Middle frontal gyrus (tissue), 1 donor: ENCODE results near the gene CASP14.
"Not testable (repeated sequence)": the region's sequence is repeated elsewhere in the genome, so short reads cannot be mapped to it uniquely, and the experiment has no call there.

Source experiments
- DNase-seq: peaks from one replicate; pipeline ENCODE4 v3.0.0-alpha.2; 2015; ENCODE audit warnings: low spot score; ENCODE audit errors: extremely low spot score

Gene CASP14

DNA sequence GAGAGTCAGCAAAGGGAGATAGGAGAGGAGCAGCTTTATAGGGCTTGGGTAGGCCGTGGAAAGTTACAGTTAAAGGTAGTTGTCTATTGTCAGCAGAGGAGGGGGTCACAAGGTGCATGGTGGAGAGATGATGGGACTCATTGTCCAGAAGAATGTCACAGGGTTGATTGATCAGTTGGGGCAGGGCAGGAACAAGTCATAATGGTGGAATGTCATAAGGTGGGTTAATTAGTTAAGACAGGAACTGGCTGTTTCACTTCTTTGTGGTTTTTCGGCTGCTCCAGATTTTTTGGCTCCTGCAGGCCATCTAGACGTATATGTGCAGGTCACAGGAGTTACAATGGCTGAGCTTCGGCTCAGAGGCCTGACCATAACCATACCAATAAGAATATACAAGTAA, 21.1 kb downstream of the CASP14 start:
- DNase-seq: not testable (repeated sequence)

DNA sequence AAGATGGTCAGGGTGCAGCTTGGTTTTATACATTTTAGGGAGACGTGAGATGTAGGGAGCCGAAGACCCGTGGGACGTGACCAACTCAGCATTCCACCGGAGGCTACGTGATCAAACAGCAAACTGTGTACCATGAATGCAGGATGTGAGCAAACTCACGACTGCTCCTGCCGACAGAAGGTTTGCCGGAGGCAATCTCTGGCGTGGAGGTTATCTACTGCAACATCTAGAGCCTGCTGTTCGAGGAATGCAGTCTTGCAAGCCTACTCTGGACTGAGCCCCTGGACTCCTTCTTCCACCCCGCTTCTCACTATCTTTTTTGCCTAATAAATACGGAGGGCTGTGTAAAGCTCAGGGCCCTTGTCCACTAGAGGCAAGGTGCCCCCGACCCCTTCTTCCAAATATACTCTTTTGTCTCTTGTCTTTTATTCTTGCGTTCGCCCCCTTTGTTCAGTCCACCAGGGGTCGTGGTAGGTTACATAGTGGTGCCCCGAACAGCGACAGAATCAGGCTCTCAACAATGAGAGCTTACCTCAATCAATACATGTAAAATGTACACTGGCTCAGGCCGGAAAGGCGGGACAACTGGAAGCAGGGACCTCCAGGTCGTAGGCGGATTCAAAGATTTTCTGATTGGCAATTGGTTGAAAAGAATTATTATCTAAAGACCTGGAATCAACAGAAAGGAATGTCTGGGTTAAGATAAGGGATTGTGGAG, 23.8 kb downstream of the CASP14 start:
- no peak for DNase-seq

DNA sequence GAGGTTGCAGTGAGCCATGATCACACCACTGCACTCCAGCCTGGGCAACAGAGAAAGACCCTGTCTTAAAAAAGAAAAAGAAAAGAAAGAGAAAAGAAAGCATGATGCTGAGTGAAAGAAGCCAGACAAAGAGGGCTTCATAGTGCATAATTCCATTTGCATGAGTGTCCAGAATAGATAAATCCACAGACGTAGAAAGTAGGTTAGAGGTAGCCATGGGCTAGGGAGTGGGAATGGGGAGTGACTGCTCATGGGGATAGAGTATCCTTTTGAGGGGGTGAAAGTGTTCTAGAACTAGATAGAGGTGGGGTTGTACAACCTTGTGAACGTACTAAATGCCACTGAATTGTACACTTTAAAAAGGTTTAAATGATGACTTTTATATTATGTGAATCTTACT, 25.1 kb downstream of the CASP14 start:
- no peak for DNase-seq

DNA sequence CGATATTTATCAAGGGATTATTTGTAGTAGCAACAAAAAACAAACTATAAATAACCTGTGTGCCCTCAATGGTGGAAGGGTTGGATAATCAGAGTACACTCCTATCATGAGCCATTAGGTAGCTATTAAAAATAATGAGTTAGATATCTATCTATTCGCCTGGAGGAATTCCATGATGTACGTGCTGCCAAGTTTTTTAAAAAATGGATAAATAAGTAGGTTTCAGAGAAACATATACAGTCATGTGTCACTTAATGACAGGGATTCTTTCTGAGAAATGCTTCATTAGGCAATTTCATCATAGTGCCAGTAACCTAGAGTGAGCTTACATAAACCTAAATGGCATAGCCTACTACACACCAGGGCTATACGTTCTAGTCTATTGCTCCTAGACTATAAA, 26.5 kb downstream of the CASP14 start:
- no peak for DNase-seq

DNA sequence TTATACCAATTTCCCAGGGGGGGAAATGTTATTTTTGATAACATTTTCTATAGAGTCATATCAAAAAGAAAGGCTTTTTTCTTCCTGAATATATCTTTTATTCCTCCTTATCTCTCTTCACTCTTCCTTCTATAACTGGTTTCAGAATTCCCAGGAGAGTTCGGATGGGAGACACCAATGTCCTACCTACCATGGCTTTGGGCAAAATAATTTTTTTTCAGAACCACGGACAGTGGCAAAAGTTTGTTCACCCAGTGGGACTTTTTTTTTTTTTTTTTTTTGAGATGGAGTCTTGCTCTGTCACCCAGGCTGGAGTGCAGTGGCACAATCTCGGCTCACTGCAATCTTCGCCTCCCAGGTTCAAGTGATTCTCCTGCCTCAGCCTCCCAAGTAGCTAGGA, 30.7 kb downstream of the CASP14 start:
- DNase-seq: not testable (repeated sequence)

DNA sequence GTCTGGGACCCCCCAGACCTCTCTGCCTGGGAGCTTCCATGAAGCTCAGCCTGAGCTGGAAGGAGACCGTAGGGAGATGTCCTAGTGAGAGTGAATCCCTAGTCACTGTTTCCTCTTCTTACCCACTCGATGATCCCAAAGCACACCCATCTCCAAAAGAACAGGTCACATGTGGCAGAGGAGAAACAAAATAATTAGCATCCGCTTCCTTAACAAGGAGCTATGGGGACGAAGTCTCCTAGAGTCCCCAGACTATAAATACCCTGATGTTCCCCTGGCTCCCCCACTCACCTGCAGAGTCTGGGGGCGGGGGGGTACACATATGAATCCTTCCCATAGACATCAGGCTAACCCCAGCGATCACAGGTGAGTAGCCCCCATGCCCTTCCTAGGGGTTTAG, 32.6 kb downstream of the CASP14 start, which contains the start of gene OR1I1:
Gene OR1I1, plus strand, starts transcription at position 301 of the 400 bp plus-strand sequence. CDS start 4,855 bp downstream, outside the sequence.
- DNase-seq: no peak

DNA sequence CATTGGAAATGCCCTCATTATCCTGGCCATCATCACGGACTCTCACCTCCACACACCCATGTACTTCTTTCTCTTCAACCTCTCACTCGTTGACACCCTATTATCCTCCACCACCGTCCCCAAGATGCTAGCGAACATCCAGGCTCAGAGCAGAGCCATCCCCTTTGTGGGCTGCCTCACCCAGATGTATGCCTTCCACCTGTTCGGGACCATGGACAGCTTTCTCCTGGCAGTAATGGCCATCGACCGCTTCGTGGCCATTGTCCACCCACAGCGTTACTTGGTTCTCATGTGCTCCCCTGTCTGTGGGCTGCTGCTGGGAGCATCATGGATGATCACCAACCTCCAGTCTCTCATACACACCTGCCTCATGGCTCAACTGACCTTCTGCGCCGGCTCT, 37.9 kb downstream of the CASP14 start:
- DNase-seq: no peak

DNA sequence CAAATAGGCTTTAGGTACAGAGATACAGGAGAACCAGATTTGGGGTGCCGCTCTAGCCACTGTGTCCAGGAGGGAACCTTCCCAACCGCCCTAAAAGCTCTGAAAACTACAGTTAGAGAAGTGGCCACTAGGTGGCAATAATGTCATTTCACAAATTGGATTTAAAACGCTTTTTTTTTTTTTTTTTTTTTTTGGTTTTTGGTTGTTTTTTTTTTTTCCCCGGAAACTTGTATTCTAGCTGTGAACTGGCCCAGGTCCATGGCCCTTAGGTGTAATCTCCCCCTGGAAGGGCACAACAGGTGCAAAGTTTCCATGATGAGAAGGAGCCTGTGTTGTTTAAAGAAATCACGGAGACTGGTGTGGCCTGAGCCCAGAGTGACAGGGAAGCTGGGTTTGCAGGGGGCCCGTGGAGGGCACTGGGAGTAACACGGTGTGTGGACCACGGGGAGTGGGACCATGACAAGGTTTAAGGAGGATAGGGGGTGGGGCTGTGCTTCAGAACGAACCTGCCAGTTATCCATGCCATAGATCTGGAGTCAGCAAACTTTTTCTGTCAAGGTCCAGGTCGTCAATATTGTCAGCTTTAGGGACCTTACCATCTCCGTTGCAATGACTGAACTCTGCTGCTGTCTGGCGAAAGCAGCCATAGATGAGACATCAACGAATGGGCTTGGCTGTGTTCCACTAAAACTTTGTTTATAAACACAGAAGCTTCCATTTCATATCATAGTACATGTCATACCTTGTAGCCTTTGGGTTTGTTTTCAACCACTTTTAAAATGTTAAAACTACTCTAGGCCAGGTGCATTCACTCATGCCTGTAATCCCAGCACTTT, 42.9 kb downstream of the CASP14 start:
- peak; percentile 58 for DNase-seq

DNA sequence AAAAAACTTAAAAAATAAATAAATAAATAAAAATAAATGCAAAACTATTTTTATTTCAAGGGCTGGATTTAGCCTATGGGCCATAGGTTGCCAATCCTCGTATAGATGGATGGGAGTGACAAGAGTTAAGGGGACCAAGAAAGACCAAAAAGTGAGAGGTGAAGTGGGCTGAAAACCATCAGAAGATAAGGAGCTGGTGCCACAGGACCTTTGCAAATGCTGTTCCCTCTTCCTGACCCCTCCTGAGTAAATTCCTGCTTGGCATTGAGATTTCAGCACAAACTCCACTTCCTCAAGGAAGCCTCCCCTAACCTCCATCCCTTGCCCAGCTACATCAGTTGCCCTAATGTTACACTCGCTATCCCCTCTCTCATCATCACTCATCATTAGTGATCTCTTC, 43.7 kb downstream of the CASP14 start:
- DNase-seq: no peak

DNA sequence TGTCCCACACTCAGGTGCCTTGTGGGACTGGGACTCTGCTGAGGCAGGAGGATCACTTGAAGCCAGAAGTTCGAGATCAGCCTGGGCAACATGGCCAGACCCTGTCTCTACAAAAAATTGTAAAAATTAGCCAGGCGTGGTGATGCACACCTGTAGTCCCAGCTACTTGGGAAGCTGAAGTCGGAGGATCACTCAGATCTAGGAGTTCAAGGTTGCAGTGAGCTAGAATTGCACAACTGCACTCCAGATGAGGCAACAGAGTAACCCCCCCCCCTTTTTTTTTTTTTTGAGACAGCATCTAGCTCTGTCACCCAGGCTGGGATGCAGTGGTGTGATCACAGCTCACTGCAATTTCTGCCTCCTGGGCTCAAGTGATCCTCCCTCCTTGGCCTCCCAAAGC, 46.9 kb downstream of the CASP14 start:
- DNase-seq: no peak

DNA sequence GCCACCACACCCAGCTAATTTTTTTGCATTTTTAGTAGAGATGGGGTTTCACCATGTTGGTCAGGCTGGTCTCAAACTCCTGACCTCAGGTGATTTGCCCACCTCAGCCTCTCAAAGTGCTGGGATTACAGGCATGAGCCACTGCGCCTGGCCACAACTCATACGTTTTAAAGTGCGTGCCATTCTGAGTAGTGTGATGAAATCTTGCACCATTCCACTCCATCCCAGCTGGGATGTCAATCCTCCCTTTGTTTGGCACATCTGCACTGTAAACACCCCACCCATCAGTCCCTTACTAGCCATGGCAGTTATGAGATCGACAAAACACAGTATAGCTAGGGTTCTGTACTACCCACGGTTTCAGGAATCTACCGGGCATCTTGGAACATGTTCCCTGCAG, 48.7 kb downstream of the CASP14 start:
- not testable (repeated sequence) for DNase-seq

DNA sequence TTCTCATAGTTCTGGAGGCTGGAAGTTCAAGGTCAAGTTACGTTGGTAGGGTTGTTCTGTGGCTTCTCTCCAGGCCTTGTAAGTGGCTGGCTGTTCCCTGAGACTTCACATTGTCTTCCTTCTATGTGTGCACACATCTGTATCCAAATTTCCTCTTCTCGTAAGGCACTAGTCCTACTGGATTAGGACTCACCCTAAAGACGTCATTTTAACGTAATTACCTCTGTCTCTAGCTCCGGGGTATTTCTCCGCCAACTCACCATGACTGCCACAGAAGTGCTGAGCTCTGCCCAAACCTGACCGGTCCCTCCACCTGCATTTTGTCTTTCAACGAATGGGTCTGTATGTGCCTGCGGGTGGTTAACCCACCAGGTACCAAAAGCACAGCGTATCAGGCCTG, 49.2 kb downstream of the CASP14 start:
- no peak for DNase-seq

DNA sequence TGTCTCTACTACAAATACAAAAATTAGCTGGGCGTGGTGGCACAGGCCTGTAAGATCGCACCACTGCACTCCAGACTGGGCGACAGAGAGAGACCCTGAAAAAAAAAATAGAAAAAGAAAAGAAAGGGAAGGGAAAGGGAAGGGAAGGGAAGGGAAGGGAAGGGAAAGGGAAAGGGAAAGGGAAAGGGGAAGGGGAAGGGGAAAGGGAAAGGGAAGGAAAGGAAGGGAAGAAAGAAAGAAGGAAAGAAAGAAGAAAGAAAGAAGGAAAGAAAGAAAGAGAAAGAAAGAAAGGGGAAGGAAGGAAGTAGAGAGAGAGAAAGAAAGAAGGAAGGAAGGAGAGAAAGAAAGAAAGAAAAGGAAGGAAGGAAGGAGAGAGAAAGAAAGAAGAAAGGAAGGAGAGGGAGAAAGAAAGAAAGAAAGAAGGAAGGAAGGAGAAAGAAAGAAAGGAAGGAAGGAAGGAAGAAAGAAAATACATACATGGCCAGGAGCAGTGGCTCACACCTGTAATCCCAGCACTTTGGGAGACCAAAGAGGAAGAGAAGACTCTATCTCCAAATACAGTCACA, 49.8 kb downstream of the CASP14 start:
- no peak for DNase-seq

DNA sequence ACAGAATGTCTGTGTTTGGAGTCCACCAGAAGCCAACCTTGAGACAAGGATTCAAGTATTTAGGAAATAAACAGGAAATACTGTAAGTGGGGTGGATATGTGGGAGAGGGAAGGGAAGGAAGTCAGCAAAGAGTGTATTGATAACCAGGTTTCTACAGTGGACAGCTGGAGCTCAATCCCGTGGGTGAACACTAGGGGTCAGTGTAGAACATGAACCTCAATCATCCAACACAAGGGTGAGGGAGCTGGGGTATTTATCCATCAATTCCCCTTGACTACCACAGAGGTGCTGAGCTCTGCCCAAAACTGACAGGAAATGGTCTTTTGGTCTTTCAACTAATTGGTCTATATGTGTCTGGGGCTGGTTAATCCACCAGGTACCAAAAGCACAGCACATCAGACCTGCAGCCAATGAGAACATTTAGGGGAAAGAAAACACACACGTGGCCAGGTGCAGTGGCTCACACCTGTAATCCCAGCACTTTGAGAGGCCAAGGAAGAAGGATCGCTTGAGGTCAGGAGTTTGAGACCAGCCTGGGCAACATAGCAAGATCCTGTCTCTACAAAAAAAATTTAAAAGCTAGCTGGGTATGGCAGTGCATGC, 52.3 kb downstream of the CASP14 start:
- DNase-seq: no peak

DNA sequence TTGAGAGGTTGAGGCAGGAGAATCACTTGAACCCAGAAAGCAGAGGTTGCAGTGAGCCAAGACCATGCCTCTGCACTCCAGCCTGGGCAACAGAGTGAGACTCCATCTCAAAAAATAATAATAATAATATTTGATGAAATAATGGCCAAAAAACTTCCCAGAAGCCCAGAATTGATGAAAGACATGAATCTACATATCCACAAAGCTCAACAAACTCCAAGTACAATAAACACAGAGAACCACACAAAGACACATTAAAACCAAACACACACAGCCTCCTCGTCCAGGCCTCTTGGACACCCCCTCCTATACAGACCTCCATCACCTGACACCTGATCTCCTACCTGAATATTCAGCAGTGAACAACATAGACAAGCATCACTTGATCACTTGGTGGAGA, 54.7 kb downstream of the CASP14 start:
- DNase-seq: no peak

DNA sequence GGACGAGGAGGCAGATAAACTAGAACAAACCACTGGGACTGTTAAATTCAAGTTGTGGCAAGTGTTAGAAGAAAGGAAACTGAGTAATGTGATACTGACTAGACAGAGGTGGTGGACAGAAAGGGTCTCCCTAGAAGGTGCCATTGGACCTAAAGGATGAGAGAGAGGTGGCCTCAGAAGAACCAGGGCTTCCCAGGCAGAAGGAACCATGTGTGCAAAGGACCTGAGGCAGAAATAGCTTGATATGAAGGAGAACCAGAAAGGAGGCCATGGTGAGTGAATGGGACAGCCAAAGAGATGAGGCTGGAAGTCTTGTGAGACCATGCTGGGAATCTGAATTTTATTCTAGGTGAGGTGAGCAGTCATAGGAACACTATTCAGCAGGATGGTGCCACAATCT, 55.1 kb downstream of the CASP14 start:
- no peak for DNase-seq

DNA sequence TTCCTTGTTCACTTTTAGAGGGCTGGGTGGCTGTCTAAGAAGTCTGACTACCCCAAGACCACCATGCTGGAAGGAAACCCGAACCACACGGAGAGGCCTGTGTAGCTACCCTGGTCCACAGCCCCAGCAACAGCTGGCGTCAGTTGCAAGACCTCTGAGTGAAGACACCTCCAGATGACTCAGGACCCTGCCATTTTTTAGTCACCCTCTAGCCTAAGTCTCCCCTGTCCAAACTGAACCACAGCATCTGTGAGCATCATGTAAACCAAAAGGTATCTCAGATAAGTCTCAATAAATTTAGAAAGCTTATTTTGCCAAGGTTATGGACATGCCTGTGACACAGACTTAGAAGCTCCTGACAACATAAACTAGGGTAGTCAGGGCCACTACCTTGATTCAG, 55.8 kb downstream of the CASP14 start:
- no peak for DNase-seq

DNA sequence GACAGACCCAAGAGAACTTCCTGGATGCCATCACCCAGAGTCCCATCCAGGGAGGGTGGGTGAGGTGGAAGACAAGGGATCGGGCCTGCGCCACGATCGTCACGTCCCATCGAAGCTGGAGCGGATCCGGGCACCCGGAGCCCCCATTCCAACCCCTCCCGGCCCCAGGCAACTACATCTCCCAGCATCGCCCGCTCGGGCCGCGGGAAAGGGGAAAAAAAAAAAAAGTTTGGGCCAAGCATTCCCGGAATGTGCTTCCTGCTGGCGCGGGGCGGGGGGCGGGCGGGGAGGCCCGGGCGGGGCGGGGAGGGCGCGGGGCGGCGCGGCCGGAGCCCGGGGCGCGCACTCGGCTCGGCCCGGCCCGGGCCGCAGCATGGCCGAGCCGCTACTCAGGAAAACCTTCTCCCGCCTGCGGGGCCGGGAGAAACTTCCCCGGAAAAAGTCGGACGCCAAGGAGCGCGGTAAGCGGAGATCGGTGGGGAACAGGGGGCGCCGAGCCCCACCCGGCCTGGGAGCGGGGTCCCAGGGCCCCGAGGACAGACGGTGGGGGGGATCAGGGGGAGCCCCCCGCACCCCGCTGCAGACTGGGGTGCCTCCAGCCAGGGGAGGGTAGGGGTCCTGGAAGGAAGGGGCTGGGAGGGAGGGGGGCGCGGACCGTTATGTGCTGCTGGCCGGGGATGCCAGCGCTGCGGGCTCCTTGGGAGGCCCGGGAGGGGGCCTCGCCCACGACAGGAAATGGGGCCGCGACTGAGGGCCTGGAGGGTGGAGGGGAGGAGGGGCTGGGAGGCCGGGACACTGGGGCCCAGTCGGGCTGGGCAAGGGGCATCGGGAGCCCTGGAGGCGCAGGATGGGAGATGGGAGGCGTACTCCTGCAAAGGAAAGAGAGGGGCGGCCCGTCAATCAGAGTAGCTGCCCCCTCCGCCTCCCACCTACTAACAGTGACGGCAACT, 58.1 kb downstream of the CASP14 start, which contains the start of gene SYDE1:
Gene SYDE1, plus strand, starts transcription at position 341 of the 950 bp plus-strand sequence. Its CDS starts 33 bp downstream, at position 374.
- no peak for DNase-seq
